Lung (tissue), 12 donors: Measurements from ENCODE around the gene OTOA. TPM values are rescaled to one million over a fixed set of nuclear protein-coding genes. Genes with fewer than 3 reads are reported as not detected.

Source experiments
- ATAC-seq: fragments of 200-7000 bp; cut with Tn5 transposase; one replicate; pipeline ENCODE4 v1.9.1; 2020; ENCODE audit warnings: moderate number of reproducible peaks; ENCODE audit not compliant: insufficient read depth, low FRiP score
- DNase-seq, 3 donors: peaks; one replicate each; pipeline ENCODE4 v3.0.0-alpha.2; 2013 to 2017
- H3K27ac ChIP-seq, 2 donors: one replicate each; pipeline ENCODE4 v1.5.1; 2013; ENCODE audit warnings: mild to moderate bottlenecking in 2 of 2, moderate library complexity in 2 of 2, control low read depth in 1 of 2, inconsistent platforms in 1 of 2, low read depth in 1 of 2, low read length in 1 of 2
- H3K27me3 ChIP-seq, 3 donors: one replicate each; pipeline ENCODE4 v1.5.1; 2013; ENCODE audit warnings: low read length in 2 of 3; ENCODE audit not compliant: control insufficient read depth in 3 of 3, insufficient read depth in 3 of 3
- H3K36me3 ChIP-seq, 4 donors: one replicate each; pipeline ENCODE4 v1.5.1; 2013; ENCODE audit warnings: low read length in 4 of 4, mild to moderate bottlenecking in 1 of 4, moderate library complexity in 1 of 4; ENCODE audit not compliant: control insufficient read depth in 4 of 4, insufficient read depth in 4 of 4
- H3K4me1 ChIP-seq, 5 donors: one replicate each; pipeline ENCODE4 v1.5.1; 2013; ENCODE audit warnings: low read length in 5 of 5, mild to moderate bottlenecking in 2 of 5, moderate library complexity in 1 of 5; ENCODE audit not compliant: control insufficient read depth in 5 of 5, insufficient read depth in 5 of 5
- H3K4me3 ChIP-seq: one replicate; pipeline ENCODE4 v1.5.1; 2013; ENCODE audit warnings: mild to moderate bottlenecking, control low read depth, moderate library complexity
- H3K9ac ChIP-seq, 2 donors: one replicate each; pipeline ENCODE4 v1.5.1; 2013; ENCODE audit warnings: low read length in 2 of 2, control low read depth in 1 of 2; ENCODE audit not compliant: insufficient read depth in 1 of 2
- H3K9me3 ChIP-seq, 4 donors: one replicate each; pipeline ENCODE4 v1.5.1; 2013; ENCODE audit warnings: low read length in 3 of 4, mild to moderate bottlenecking in 1 of 4, moderate library complexity in 1 of 4; ENCODE audit not compliant: control insufficient read depth in 4 of 4, insufficient read depth in 3 of 4
- CTCF ChIP-seq: IDR thresholded peaks from 2 replicates; pipeline ENCODE4 v1.5.1; 2012; ENCODE audit warnings: mild to moderate bottlenecking; ENCODE audit errors: control extremely low read depth, extremely low read depth
- WGBS, 2 donors: extraction: QIAGEN DNeasy Blood & Tissue Kit; methylation state at CpG; one replicate each; pipeline ENCODE4 v1.1.7; 2013; 5-methylcytosine and 5-hydroxymethylcytosine counted together
- polyA plus RNA-seq, 2 donors: library from polyadenylated mRNA; stranded (reverse); fragments of 200-250 nt; gene quantifications; one replicate each; pipeline ENCODE4 v1.2.1, GENCODE V29; 2013
- total RNA-seq, 2 donors: library from RNA; depleted of rRNA in 1 of 2; stranded (reverse); fragments of >200 nt in 1 of 2; gene quantifications; one replicate each; pipeline ENCODE4 v1.2.1, GENCODE V29; 2014 to 2021
- donor health status: control.
- donor health status: control.
- donor health status: Bipolar disorder and iron deficiency.
- donor health status: healthy.
- donor health status: DM: yes; HTN: yes; CAD: no.

OTOA gene
- total and polyA plus RNA-seq, 4 donors: 0.18 to 1.3 (median 0.59) TPM

- no peak for TF ChIP-seq CTCF
- H3K36me3 ChIP-seq: peaks cover 1 to 7% (median 5%) of the 10 kb centered on the region in 4 donors
- no peaks in the 10 kb centered on the region for H3K9me3 ChIP-seq
- ATAC-seq (no peak), DNase-seq (no peak)
- H3K27ac ChIP-seq: no peak overlapping the region
- H3K4me3 ChIP-seq: no peak overlapping the region
- H3K27me3 ChIP-seq: no peaks in the 10 kb centered on the region
- H3K4me1 ChIP-seq: peaks cover 0 to 4% (median 0%) of the 10 kb centered on the region in 5 donors
- 88 to 91% methylated on average over 5 of the region's 5 CpGs for WGBS, 2 donors
- H3K9ac ChIP-seq: no peak overlapping the region
Measured at GRCh38 chr16:21618281-21618680, 45.5 kb upstream of the OTOA start.

- H3K27ac ChIP-seq: no peak overlapping the region
- no peak for ATAC-seq
- H3K36me3 ChIP-seq: peaks cover 3 to 11% (median 5%) of the 10 kb centered on the region in 4 donors
- H3K4me3 ChIP-seq: no peak overlapping the region
- no peak for DNase-seq
- 89 to 92% methylated on average over 4 of the region's 4 CpGs for WGBS, 2 donors
- H3K4me1 ChIP-seq: peaks cover 0 to 4% (median 0%) of the 10 kb centered on the region in 5 donors
- TF ChIP-seq CTCF: no peak
- no peaks in the 10 kb centered on the region for H3K9me3 ChIP-seq
- no peak overlapping the region for H3K9ac ChIP-seq
- H3K27me3 ChIP-seq: no peaks in the 10 kb centered on the region
Measured at GRCh38 chr16:21619765-21620425, 43.9 kb upstream of the OTOA start.

GRCh38 chr16:21620592-21620991 lies 43.2 kb upstream of the OTOA start:
- Histone ChIP-seq H3K4me3 (no peak overlapping the region), H3K27me3 (no peaks in the 10 kb centered on the region), H3K9me3 (no peaks in the 10 kb centered on the region), H3K9ac (no peak overlapping the region), H3K27ac (no peak overlapping the region), H3K36me3 (peaks cover 3 to 17% (median 5%) of the 10 kb centered on the region in 4 donors), H3K4me1 (peaks cover 0 to 4% (median 0%) of the 10 kb centered on the region in 5 donors)
- ATAC-seq (no peak), DNase-seq (no peak)
- TF ChIP-seq CTCF: no peak

GRCh38 chr16:21622545-21622944 lies 41.2 kb upstream of the OTOA start:
- H3K27me3 ChIP-seq: no peaks in the 10 kb centered on the region
- 96 to 100% methylated on average over 1 of the region's 1 CpG for WGBS, 2 donors
- H3K36me3 ChIP-seq: peaks cover 3 to 22% (median 7%) of the 10 kb centered on the region in 4 donors
- H3K4me1 ChIP-seq: peaks cover 0 to 10% (median 0%) of the 10 kb centered on the region in 5 donors
- H3K4me3 ChIP-seq: no peak overlapping the region
- H3K27ac ChIP-seq: no peak overlapping the region
- DNase-seq (no peak), ATAC-seq (no peak)
- no peak for TF ChIP-seq CTCF
- H3K9me3 ChIP-seq: no peaks in the 10 kb centered on the region
- H3K9ac ChIP-seq: no peak overlapping the region
